Keratinocyte (primary cell): ENCODE results near the gene PUS1. TPM values are rescaled to one million over a fixed set of nuclear protein-coding genes. Genes with fewer than 3 reads are reported as not detected.

ENCODE experiments used
- DNase-seq: peaks from one replicate; pipeline ENCODE4 v3.0.0-alpha.2; 2011; ENCODE audit warnings: low read depth, missing footprints, low spot score
- FAIRE-seq: peaks from 2 replicates; lab custom pipeline; 2011; peaks lifted over from hg19 to GRCh38; lab: Jason Lieb, UNC
- H2AFZ ChIP-seq: 2 replicates; pipeline ENCODE4 v1.6.0; 2012; ENCODE audit warnings: low read length, control low read depth, inconsistent platforms; ENCODE audit not compliant: control insufficient read depth
- H3K27ac ChIP-seq: 2 replicates; pipeline ENCODE4 v1.5.1; 2011; ENCODE audit warnings: low read length; ENCODE audit not compliant: control insufficient read depth, insufficient read depth
- H3K27me3 ChIP-seq: 3 replicates; pipeline ENCODE4 v1.6.0; 2011; ENCODE audit warnings: low read length; ENCODE audit not compliant: control insufficient read depth, insufficient read depth; ENCODE audit errors: extremely low read depth
- H3K36me3 ChIP-seq, 2 experiments: 2 replicates in 1 of 2; 3 replicates in 1 of 2; pipeline ENCODE4 v1.5.1; 2011; ENCODE audit warnings: low read length in 2 of 2, mild to moderate bottlenecking in 1 of 2; ENCODE audit not compliant: control insufficient read depth in 2 of 2, insufficient read depth in 2 of 2; ENCODE audit errors: extremely low read depth in 1 of 2
- H3K4me1 ChIP-seq: 3 replicates; pipeline ENCODE4 v1.5.1; 2011; ENCODE audit warnings: low read length; ENCODE audit not compliant: control insufficient read depth, insufficient read depth; ENCODE audit errors: extremely low read depth
- H3K4me2 ChIP-seq: 3 replicates; pipeline ENCODE4 v1.6.0; 2011; ENCODE audit warnings: low read depth, low read length; ENCODE audit not compliant: control insufficient read depth, insufficient read depth; ENCODE audit errors: extremely low read depth
- H3K4me3 ChIP-seq, 3 experiments: fragments of 200-600 bp in 1 of 3; sonication (generic) in 1 of 3; 2 replicates in 2 of 3; 3 replicates in 1 of 3; pipeline ENCODE4 v1.5.1; 2011 to 2016; ENCODE audit warnings: low read length in 3 of 3, mild to moderate bottlenecking in 3 of 3, control low read depth in 2 of 3, inconsistent platforms in 1 of 3, low read depth in 1 of 3, mixed read lengths in 1 of 3, mixed run types in 1 of 3, moderate library complexity in 1 of 3; ENCODE audit not compliant: control insufficient read depth in 2 of 3, insufficient read depth in 2 of 3; ENCODE audit errors: extremely low read depth in 1 of 3
- H3K79me2 ChIP-seq: 2 replicates; pipeline ENCODE4 v1.6.0; 2012; ENCODE audit warnings: low read length; ENCODE audit not compliant: control insufficient read depth, insufficient read depth
- H3K9ac ChIP-seq: 3 replicates; pipeline ENCODE4 v1.6.0; 2011; ENCODE audit warnings: low read length; ENCODE audit not compliant: control insufficient read depth, insufficient read depth; ENCODE audit errors: extremely low read depth
- H3K9me1 ChIP-seq: 3 replicates; pipeline ENCODE4 v1.6.0; 2011; ENCODE audit warnings: low read length; ENCODE audit not compliant: control insufficient read depth, insufficient read depth; ENCODE audit errors: extremely low read depth
- H3K9me3 ChIP-seq: 2 replicates; pipeline ENCODE4 v1.5.1; 2012; ENCODE audit warnings: low read depth, low read length; ENCODE audit not compliant: control insufficient read depth
- H4K20me1 ChIP-seq: 3 replicates; pipeline ENCODE4 v1.6.0; 2011; ENCODE audit warnings: low read length; ENCODE audit not compliant: control insufficient read depth, insufficient read depth; ENCODE audit errors: extremely low read depth
- CTCF ChIP-seq, 3 experiments: IDR thresholded peaks in 1 of 3; conservative IDR thresholded peaks in 1 of 3; optimal IDR thresholded peaks in 1 of 3; 2 replicates in 2 of 3; 3 replicates in 1 of 3; pipeline versions ENCODE3 to v1.5.1; 2011; ENCODE audit warnings: low read length in 3 of 3, mild to moderate bottlenecking in 3 of 3, moderate library complexity in 2 of 3, control low read depth in 1 of 3, inconsistent platforms in 1 of 3; ENCODE audit not compliant: insufficient read depth in 2 of 3; ENCODE audit errors: extremely low read depth in 1 of 3
- EZH2 ChIP-seq: IDR thresholded peaks from one replicate; pipeline ENCODE4 v1.6.1; 2012; ENCODE audit warnings: inconsistent platforms, mild to moderate bottlenecking, low read length, moderate library complexity
- dilution Hi-C: fragments of 300-500 bp; cut with MboI; formaldehyde crosslinking; loops from one replicate; pipeline ENCODE4 v1.7.0; 2020; ENCODE audit warnings: low sequenced_read_pairs; ENCODE audit not compliant: extremely low pct_ligation_motif_present
- polyA plus RNA-seq, 5 experiments: library from polyadenylated mRNA; depleted of rRNA in 3 of 5; stranded (reverse) in 3 of 5; stranded (forward) in 1 of 5; unstranded in 1 of 5; fragments of >200 nt; gene quantifications; 1 replicate in 1 of 5; 2 replicates in 3 of 5; 3 replicates in 1 of 5; pipeline versions ENCODE4 v1.2.1 to v1.2.3, GENCODE V29; 2011 to 2012; ENCODE audit warnings: missing spikeins in 2 of 5, low read depth in 1 of 5, low replicate concordance in 1 of 5

The PUS1 gene
- polyA plus RNA-seq, 1 donor (not counting 4 experiments of a cell fraction or from before 2014, with no cell fraction given): 25.8 TPM

- no peaks in the 10 kb centered on the region for H4K20me1 ChIP-seq
- H3K9ac ChIP-seq: no peak overlapping the region
- dilution Hi-C loops: no loop called here
- FAIRE-seq: no peak
- H3K4me3 ChIP-seq: no peak overlapping the region
- no peak for TF ChIP-seq CTCF (optimal IDR thresholded peaks at IDR 0.05 in 1 of 3, IDR thresholded peaks at IDR 0.05 in 1 of 3, conservative IDR thresholded peaks at IDR 0.05 in 1 of 3; ENCODE audit: extremely low read depth in 1 of 3, insufficient read depth in 2 of 3, low read length in 3 of 3)
- no peak for TF ChIP-seq EZH2
- no peaks in the 10 kb centered on the region for H3K4me1 ChIP-seq
- H3K9me1 ChIP-seq: no peaks in the 10 kb centered on the region
- H3K9me3 ChIP-seq: no peaks in the 10 kb centered on the region
- no peak overlapping the region for H3K4me2 ChIP-seq
- H3K27ac ChIP-seq: no peak overlapping the region
- DNase-seq: no peak
- H2AFZ ChIP-seq: no peak overlapping the region
- no peaks in the 10 kb centered on the region for H3K79me2 ChIP-seq
- H3K27me3 ChIP-seq: no peaks in the 10 kb centered on the region
- H3K36me3 ChIP-seq: peaks cover 30 to 33% of the 10 kb centered on the region in 2 experiments
These were observed 58.5 kb downstream of the PUS1 start for GRCh38 chr12:131987552-131987951.

GRCh38 chr12:131988054-131988796 lies 59.1 kb downstream of the PUS1 start:
- H3K27me3 ChIP-seq: no peaks in the 10 kb centered on the region
- no peak overlapping the region for H3K4me2 ChIP-seq
- H3K27ac ChIP-seq: no peak overlapping the region
- peaks cover 28 to 36% of the 10 kb centered on the region in 2 experiments for H3K36me3 ChIP-seq
- H2AFZ ChIP-seq: no peak overlapping the region
- no peaks in the 10 kb centered on the region for H4K20me1 ChIP-seq
- FAIRE-seq (no peak), DNase-seq (no peak)
- TF ChIP-seq CTCF (optimal IDR thresholded peaks at IDR 0.05 in 1 of 3, IDR thresholded peaks at IDR 0.05 in 1 of 3, conservative IDR thresholded peaks at IDR 0.05 in 1 of 3; ENCODE audit: extremely low read depth in 1 of 3, insufficient read depth in 2 of 3, low read length in 3 of 3): no peak
- no peak for TF ChIP-seq EZH2
- dilution Hi-C loops: no loop called here
- no peaks in the 10 kb centered on the region for H3K9me1 ChIP-seq
- H3K9me3 ChIP-seq: no peaks in the 10 kb centered on the region
- H3K4me1 ChIP-seq: no peaks in the 10 kb centered on the region
- no peak overlapping the region for H3K4me3 ChIP-seq
- no peaks in the 10 kb centered on the region for H3K79me2 ChIP-seq
- H3K9ac ChIP-seq: no peak overlapping the region
